HuH-7.5 (cell line): Measurements from ENCODE around the gene DCTN2.
"Not testable (repeated sequence)": the region's sequence is repeated elsewhere in the genome, so short reads cannot be mapped to it uniquely, and the experiment has no call there.

Source experiments
- DNase-seq: peaks from one replicate; pipeline ENCODE4 v3.0.0; 2011; ENCODE audit warnings: low spot score

DCTN2 gene

GRCh38 chr12:57546438-57547287, at the start of gene DCTN2:
DCTN2 (minus strand) TSS chr12:57547192; CDS start chr12:57547063, 129 bp downstream.
- peak; percentile 98 for DNase-seq

- DNase-seq: no peak
These were observed 46.2 kb upstream of the DCTN2 start for GRCh38 chr12:57593187-57593586.

- DNase-seq: no peak
These were observed 45.7 kb upstream of the DCTN2 start for GRCh38 chr12:57592551-57593165.

DNA sequence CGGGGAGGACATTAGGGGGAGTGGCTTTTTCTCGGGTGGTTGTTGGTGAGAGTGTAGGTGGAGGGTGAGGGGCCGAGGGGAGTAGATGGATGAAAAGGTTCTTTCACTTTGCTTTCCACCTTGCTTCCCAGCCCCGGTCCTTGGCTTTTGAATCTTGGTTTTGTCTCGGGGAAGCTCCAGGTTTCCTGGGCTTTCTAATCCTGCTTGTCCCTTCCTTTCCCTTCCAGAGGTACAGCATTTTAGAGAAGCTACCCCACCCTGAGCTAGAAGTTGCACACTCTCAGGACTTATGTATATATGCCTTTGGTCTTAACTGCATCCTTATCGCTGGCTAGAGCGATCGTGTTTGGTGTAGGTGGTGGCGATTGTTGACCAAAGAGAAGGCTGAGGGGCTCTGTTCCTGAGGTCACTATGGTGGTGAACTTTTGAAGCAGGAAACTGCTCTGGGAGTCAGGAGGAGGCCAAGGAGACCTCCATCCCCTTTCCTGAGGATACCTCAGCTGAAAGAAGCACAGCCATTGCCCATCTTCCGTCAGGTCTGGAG, 44.9 kb upstream of the DCTN2 start:
- no peak for DNase-seq

DNA sequence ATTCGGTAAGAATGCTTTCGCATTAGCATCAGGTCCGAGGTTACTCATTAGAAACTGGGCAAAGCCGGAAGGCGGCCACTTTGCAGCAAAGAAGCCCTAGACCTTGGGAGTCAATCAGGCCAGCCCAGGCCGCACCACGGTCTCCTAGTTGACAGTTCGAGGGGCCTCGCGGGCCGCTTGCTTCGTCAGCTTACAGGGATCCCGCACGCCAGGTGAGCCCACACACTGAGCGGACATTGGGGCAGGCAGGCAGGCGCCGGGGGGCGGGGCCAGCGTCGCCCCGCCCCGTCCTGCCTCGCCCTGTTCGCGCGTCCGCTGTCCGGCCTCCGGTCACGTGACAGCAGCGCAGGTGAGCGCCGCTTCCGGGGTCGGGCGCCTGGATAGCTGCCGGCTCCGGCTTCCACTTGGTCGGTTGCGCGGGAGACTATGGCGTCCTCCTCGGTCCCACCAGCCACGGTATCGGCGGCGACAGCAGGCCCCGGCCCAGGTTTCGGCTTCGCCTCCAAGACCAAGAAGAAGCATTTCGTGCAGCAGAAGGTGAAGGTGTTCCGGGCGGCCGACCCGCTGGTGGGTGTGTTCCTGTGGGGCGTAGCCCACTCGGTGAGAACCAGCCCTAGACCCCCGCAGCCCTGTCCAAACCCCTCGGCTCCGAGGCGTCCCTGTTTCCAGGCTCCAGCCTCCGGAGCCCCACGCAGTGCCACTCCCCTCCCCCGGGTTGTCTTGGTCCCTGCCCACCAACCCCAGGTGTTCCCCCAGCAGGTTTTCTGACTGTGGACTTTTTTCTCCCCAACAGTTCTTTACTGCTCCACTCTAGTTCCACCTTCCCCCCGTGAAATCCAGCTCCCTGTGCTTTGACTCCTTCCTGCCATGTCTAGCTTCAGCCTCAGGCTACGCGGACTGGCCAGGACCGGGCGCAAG, 44.1 kb upstream of the DCTN2 start, which contains the start of gene PIP4K2C:
TSS of gene PIP4K2C (plus strand) at position 329 of the 918 bp plus-strand sequence. CDS start at position 427, 98 bp downstream.
- peak; percentile 86 for DNase-seq

- no peak for DNase-seq
These were observed 43.5 kb upstream of the DCTN2 start for GRCh38 chr12:57590479-57590863.

GRCh38 chr12:57588951-57589610, 42.1 kb upstream of the DCTN2 start:
- not testable (repeated sequence) for DNase-seq

DNA sequence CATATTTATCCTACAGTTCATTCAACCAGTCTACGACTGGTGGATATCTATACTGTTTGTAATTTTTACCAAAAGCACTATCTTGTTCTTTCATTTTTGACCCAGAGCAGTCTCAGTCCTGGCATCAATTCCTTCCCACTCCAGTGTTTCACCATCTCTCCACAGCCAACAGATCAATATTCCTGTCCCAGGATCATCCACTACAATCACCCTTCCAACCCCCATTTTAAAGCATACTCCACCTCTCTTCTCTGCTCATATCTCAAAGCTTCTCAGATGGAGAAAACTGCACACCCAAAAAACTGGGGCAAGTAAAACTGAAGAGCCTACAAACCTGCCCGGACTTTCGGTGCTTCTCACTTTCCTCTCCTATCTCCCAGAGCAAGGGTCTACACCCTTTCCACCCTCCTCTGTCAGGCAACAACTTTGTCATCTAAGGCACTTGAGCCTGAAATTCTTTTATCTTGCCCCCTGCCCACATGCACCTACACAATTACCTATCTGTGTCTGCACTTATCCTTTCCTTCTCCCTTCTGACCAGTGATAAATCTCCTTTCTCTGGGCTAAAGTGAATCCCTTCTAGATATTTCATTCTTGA, 39.9 kb upstream of the DCTN2 start:
- DNase-seq: no peak

DNA sequence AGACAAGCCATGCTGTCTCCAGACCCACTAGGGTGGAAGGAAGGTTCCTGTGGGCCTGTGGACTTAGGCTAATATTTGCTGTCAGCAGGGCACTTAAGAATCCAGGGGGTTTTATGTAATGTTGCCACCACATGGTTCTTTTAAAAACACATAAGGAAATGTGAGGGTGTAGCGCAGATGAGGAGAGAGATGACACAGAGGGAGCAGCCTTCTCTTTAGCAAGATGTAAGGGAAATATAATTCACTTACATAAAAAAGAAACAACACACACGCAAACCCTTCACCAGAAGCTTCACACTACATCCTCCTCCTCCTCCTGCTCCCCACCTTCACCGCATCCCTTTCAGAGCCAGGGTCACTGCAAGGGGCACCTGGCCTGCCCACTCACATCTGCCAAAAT, 39.1 kb upstream of the DCTN2 start:
- no peak for DNase-seq

GRCh38 chr12:57585156-57585555, 38.2 kb upstream of the DCTN2 start:
- DNase-seq: no peak

DNA sequence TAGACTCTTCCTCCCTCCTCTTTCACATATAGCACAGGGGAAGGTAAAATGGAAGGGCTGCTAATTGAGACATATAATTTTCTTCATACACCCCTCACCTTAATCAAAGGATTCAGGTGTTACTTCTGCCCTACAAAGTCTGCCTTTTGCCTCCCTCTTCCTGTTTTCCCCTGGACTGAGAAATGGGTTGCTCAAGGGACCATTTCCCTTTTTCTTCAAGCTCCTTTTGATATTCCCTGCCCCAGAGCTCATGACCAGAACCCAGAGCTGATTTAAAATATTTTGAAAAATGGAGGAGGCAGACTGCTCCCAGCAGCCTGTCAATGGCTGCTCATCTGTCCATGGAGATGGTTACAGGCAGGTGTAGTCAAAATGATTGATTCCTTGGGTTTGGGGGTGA, 37.7 kb upstream of the DCTN2 start:
- no peak for DNase-seq

DNA sequence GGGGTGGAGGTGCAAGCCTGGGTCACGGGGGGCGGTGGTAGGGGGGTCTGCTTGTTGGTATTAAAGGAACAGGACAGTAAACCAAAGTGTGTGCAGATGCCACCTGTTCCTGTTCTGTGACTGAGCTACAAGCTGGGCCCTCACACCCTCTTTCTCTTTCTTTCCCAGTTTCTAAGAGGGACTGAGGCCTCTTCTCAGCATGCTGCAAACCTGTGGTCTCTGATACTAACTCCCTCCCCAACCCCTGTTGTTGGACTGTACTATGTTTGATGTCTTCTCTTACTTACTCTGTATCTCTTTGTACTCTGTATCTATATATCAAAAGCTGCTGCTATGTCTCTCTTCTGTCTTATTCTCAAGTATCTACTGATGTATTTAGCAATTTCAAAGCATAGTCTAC, 37.1 kb upstream of the DCTN2 start:
- no peak for DNase-seq

- peak; percentile 85 for DNase-seq
These were observed 36.2 kb upstream of the DCTN2 start for GRCh38 chr12:57583008-57583831.

- no peak for DNase-seq
These were observed 35.4 kb upstream of the DCTN2 start for GRCh38 chr12:57582440-57582839.

GRCh38 chr12:57581802-57582201, 34.8 kb upstream of the DCTN2 start:
- DNase-seq: no peak

DNA sequence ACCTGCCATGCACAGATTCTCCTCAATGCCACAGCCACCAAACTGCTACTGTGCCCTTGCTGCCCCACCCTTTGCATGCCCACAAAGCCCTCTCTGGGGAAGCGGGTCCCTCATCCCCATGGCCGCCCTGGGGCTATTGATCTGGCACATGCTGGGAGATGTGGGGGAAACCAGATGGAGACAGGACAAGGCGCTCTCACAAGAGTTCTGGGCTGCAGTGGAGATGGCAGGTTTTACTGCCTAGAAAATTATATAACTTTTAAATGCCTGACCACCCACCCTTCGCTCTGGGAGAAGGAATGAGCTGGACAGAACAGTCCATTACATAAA, 33.4 kb upstream of the DCTN2 start:
- DNase-seq: no peak

GRCh38 chr12:57579677-57580465, 32.9 kb upstream of the DCTN2 start:
- no peak for DNase-seq

- DNase-seq: no peak
These were observed 32.0 kb upstream of the DCTN2 start for GRCh38 chr12:57579011-57579410.

DNA sequence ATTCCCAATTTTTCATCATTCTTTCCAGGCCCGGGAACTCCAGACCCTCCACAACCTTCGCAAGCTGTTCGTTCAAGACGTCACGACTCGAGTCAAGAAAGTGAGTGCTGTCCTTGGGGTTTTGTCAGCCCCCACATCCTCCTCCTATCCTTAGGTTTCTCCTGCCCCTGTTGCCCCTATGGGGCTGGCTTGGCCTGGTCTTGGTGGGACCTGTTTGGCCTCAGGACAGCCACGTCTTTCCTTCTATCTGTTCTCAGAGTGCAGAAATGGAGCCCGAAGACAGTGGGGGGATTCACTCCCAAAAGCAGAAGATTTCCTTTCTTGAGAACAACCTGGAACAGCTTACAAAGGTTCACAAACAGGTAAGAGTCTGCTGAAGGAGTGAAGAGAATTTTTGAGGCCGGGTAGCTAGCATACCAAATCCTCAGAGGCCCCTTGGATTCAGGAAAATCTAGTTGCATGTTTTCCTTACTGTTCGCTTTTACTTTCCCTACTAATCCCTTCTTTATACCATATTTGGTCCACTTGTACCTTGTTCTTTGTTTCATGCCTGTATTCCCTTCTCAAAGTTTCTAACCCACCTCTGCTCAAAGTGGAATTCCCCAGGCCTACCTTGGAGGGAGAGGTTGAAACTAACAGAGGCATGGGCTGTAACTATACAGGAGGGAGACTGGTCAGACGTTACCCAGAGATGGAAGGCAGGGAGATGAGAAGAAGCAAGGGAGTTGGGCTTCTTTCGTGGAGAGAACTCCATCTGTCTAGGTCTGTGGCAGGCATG, 31.2 kb upstream of the DCTN2 start:
- DNase-seq: no peak
